H9 (cell line): Measurements from ENCODE around the gene NRXN3. TPM values are rescaled to one million over a fixed set of nuclear protein-coding genes. Genes with fewer than 3 reads are reported as not detected.

ENCODE experiments used
- DNase-seq: peaks from one replicate; pipeline ENCODE4 v3.0.0-alpha.2; 2017
- H2AFZ ChIP-seq: one replicate; pipeline ENCODE4 v1.6.1; 2013; ENCODE audit warnings: mild to moderate bottlenecking, low read length, control low read depth, moderate library complexity
- H2AK5ac ChIP-seq: 2 replicates; pipeline ENCODE4 v1.6.1; 2013; ENCODE audit warnings: low read length, control low read depth, mixed read lengths; ENCODE audit not compliant: insufficient read length
- H2BK120ac ChIP-seq: one replicate; pipeline ENCODE4 v1.6.1; 2013; ENCODE audit warnings: low read depth, mild to moderate bottlenecking, low read length, control low read depth, inconsistent platforms; ENCODE audit not compliant: poor library complexity, severe bottlenecking
- H2BK12ac ChIP-seq: 2 replicates; pipeline ENCODE4 v1.6.1; 2013; ENCODE audit warnings: low read length, control low read depth, mixed read lengths, low read depth; ENCODE audit not compliant: insufficient read length
- H2BK15ac ChIP-seq: 2 replicates; pipeline ENCODE4 v1.6.1; 2013; ENCODE audit warnings: low read depth, low read length, control low read depth
- H2BK20ac ChIP-seq: one replicate; pipeline ENCODE4 v1.6.1; 2013; ENCODE audit warnings: low read depth, mild to moderate bottlenecking, low read length, control low read depth, inconsistent platforms; ENCODE audit not compliant: poor library complexity, severe bottlenecking
- H2BK5ac ChIP-seq: 2 replicates; pipeline ENCODE4 v1.6.1; 2013; ENCODE audit warnings: low read length, control low read depth, mixed read lengths; ENCODE audit not compliant: insufficient read length
- H3K14ac ChIP-seq: 2 replicates; pipeline ENCODE4 v1.6.1; 2013; ENCODE audit warnings: low read length, control low read depth; ENCODE audit not compliant: insufficient read depth
- H3K18ac ChIP-seq: 2 replicates; pipeline ENCODE4 v1.6.1; 2013; ENCODE audit warnings: low read depth, mild to moderate bottlenecking, mixed read lengths, low read length, control low read depth; ENCODE audit not compliant: insufficient read length
- H3K23ac ChIP-seq: 2 replicates; pipeline ENCODE4 v1.6.1; 2013; ENCODE audit warnings: low read length, control low read depth, mixed read lengths, low read depth; ENCODE audit not compliant: insufficient read length
- H3K23me2 ChIP-seq: 2 replicates; pipeline ENCODE4 v1.6.1; 2013; ENCODE audit warnings: low read depth, mild to moderate bottlenecking, mixed read lengths, low read length, control low read depth; ENCODE audit not compliant: insufficient read length, poor library complexity, severe bottlenecking
- H3K27ac ChIP-seq: 2 replicates; pipeline ENCODE4 v1.5.1; 2013; ENCODE audit warnings: low read length, control low read depth, mixed read lengths, low read depth; ENCODE audit not compliant: insufficient read length
- H3K27me3 ChIP-seq: 2 replicates; pipeline ENCODE4 v1.6.1; 2013; ENCODE audit warnings: low read length, control low read depth, inconsistent platforms; ENCODE audit not compliant: insufficient read depth
- H3K4ac ChIP-seq: 2 replicates; pipeline ENCODE4 v1.6.1; 2013; ENCODE audit warnings: low read depth, mild to moderate bottlenecking, control low read depth, inconsistent platforms, low read length, moderate library complexity
- H3K4me1 ChIP-seq: 2 replicates; pipeline ENCODE4 v1.6.1; 2013; ENCODE audit warnings: low read length, control low read depth, inconsistent platforms; ENCODE audit not compliant: insufficient read depth
- H3K4me2 ChIP-seq: 2 replicates; pipeline ENCODE4 v1.6.1; 2013; ENCODE audit warnings: low read length, control low read depth, mixed read lengths; ENCODE audit not compliant: insufficient read length, insufficient read depth
- H3K56ac ChIP-seq: 2 replicates; pipeline ENCODE4 v1.6.1; 2013; ENCODE audit warnings: low read depth, mild to moderate bottlenecking, mixed read lengths, low read length, control low read depth; ENCODE audit not compliant: insufficient read length
- H3K79me1 ChIP-seq: 2 replicates; pipeline ENCODE4 v1.6.1; 2013; ENCODE audit warnings: low read depth, mild to moderate bottlenecking, moderate library complexity, low read length, control low read depth, inconsistent platforms; ENCODE audit not compliant: insufficient read depth, poor library complexity, severe bottlenecking
- H3K79me2 ChIP-seq: 2 replicates; pipeline ENCODE4 v1.6.1; 2013; ENCODE audit warnings: low read length, control low read depth, inconsistent platforms; ENCODE audit not compliant: insufficient read depth
- H3K9ac ChIP-seq: 2 replicates; pipeline ENCODE4 v1.6.1; 2013; ENCODE audit warnings: low read length, control low read depth, mixed read lengths; ENCODE audit not compliant: insufficient read length; ENCODE audit errors: extremely low read depth
- H3K9me3 ChIP-seq: one replicate; pipeline ENCODE4 v1.6.1; 2013; ENCODE audit warnings: low read depth, low read length, inconsistent platforms; ENCODE audit not compliant: control insufficient read depth
- H3T11ph ChIP-seq: one replicate; pipeline ENCODE4 v1.6.1; 2013; ENCODE audit warnings: mild to moderate bottlenecking, low read length, control low read depth, inconsistent platforms
- H4K20me1 ChIP-seq: one replicate; pipeline ENCODE4 v1.6.1; 2013; ENCODE audit not compliant: control insufficient read depth, insufficient read length, insufficient read depth
- H4K5ac ChIP-seq: 2 replicates; pipeline ENCODE4 v1.6.1; 2013; ENCODE audit warnings: low read depth, mild to moderate bottlenecking, mixed read lengths, low read length, control low read depth; ENCODE audit not compliant: insufficient read length
- H4K8ac ChIP-seq: replicated peaks from 2 replicates; pipeline ENCODE4 v1.6.1; 2013; ENCODE audit warnings: low read length, control low read depth, mixed read lengths, low read depth; ENCODE audit not compliant: insufficient read length
- H4K91ac ChIP-seq: 2 replicates; pipeline ENCODE4 v1.6.1; 2013; ENCODE audit warnings: low read depth, mild to moderate bottlenecking, moderate library complexity, mixed read lengths, low read length, control low read depth; ENCODE audit not compliant: insufficient read length
- H3K27ac Mint-ChIP-seq, 3 experiments: 2 replicates in 2 of 3; 3 replicates in 1 of 3; pipeline ENCODE4 v1.8.0; 2020 to 2021; ENCODE audit warnings: mixed read lengths in 3 of 3, mild to moderate bottlenecking in 1 of 3, moderate library complexity in 1 of 3
- H3K27me3 Mint-ChIP-seq: 2 replicates; pipeline ENCODE4 v1.8.0; 2021; ENCODE audit warnings: low read depth, mild to moderate bottlenecking, moderate library complexity, mixed read lengths
- H3K36me3 Mint-ChIP-seq, 3 experiments: 2 replicates in 2 of 3; 3 replicates in 1 of 3; pipeline ENCODE4 v1.8.0; 2020 to 2021; ENCODE audit warnings: low read depth in 3 of 3, mixed read lengths in 3 of 3; ENCODE audit not compliant: insufficient read depth in 1 of 3
- H3K4me1 Mint-ChIP-seq, 2 experiments: 2 replicates each; pipeline ENCODE4 v1.8.0; 2020; ENCODE audit warnings: mixed read lengths in 2 of 2
- H3K4me3 Mint-ChIP-seq, 2 experiments: 2 replicates in 1 of 2; 3 replicates in 1 of 2; pipeline ENCODE4 v1.8.0; 2020 to 2021; ENCODE audit warnings: mild to moderate bottlenecking in 2 of 2, mixed read lengths in 2 of 2, moderate library complexity in 1 of 2
- H3K9me3 Mint-ChIP-seq, 2 experiments: 2 replicates in 1 of 2; 3 replicates in 1 of 2; pipeline ENCODE4 v1.8.0; 2020; ENCODE audit warnings: mild to moderate bottlenecking in 2 of 2, mixed read lengths in 2 of 2, moderate library complexity in 1 of 2
- CTCF ChIP-seq: fragments of 200-600 bp; sonication (generic); conservative IDR thresholded peaks from 3 replicates; pipeline ENCODE4 v1.8.0; 2021; ENCODE audit warnings: antibody characterized with exemption, mild to moderate bottlenecking
- WGBS: extraction: QIAGEN DNeasy Blood & Tissue Kit; methylation state at CpG from one replicate; pipeline ENCODE4 v1.1.7; 2013; ENCODE audit warnings: missing lambda C conversion rate, low lambda C conversion rate, mixed read lengths; ENCODE audit not compliant: insufficient read length; ENCODE audit errors: extremely low coverage; 5-methylcytosine and 5-hydroxymethylcytosine counted together
- total RNA-seq: library from RNA; stranded (reverse); gene quantifications from 2 replicates; pipeline ENCODE4 v1.2.1, GENCODE V29; 2021

NRXN3 gene
- total RNA-seq, 1 experiment from 2014 or later: 1.8 TPM

GRCh38 chr14:79332504-79333197 lies 1162.5 kb downstream of the NRXN3 start:
- Mint-ChIP-seq H3K27ac (peak overlapping the region in 1 of 3 experiments; percentile 38; a peak in 3 of 7 replicates), H3K27me3 (no peaks in the 10 kb centered on the region; the same call in 1 of the 2 replicates)
- no peak for DNase-seq

More at GRCh38 chr14:79332504-79333197, 1162.5 kb downstream of the NRXN3 start:
- H3K4ac ChIP-seq: no peak overlapping the region
- H4K91ac ChIP-seq: no peak overlapping the region
- H3K4me3 Mint-ChIP-seq: peak overlapping the region; percentile 4 to 60; a peak in 4 of 5 replicates
- no peak overlapping the region for H3K56ac ChIP-seq
- H2BK20ac ChIP-seq: no peak overlapping the region
- no peaks in the 10 kb centered on the region for H3K36me3 Mint-ChIP-seq
- H3K27me3 ChIP-seq: no peaks in the 10 kb centered on the region
- H3K27ac ChIP-seq: no peak overlapping the region
- no peak overlapping the region for H2AK5ac ChIP-seq
- peaks cover 27 to 32% of the 10 kb centered on the region in 2 experiments for H3K4me1 Mint-ChIP-seq
- H2BK15ac ChIP-seq: no peak overlapping the region
- no peak overlapping the region for H4K8ac ChIP-seq
- H3K79me2 ChIP-seq: no peaks in the 10 kb centered on the region
- no peak overlapping the region for H3K23ac ChIP-seq
- no peak for TF ChIP-seq CTCF
- H4K5ac ChIP-seq: no peak overlapping the region
- no peaks in the 10 kb centered on the region for H3K79me1 ChIP-seq
- no peak overlapping the region for H3T11ph ChIP-seq
- no peak overlapping the region for H3K14ac ChIP-seq
- H3K9ac ChIP-seq: no peak overlapping the region
- no peak overlapping the region for H2BK5ac ChIP-seq
- H2AFZ ChIP-seq: no peak overlapping the region
- H2BK12ac ChIP-seq: no peak overlapping the region
- H3K4me1 ChIP-seq: peaks cover 5% of the 10 kb centered on the region; the same call in 1 of the 2 replicates
- H2BK120ac ChIP-seq: no peak overlapping the region
- H3K4me2 ChIP-seq: peak overlapping the region; percentile 51
- H3K9me3 Mint-ChIP-seq: no peaks in the 10 kb centered on the region
- no peaks in the 10 kb centered on the region for H3K23me2 ChIP-seq
- no peaks in the 10 kb centered on the region for H3K9me3 ChIP-seq
- no CpG with 5 or more reads among the region's 7 CpGs for WGBS
- H4K20me1 ChIP-seq: no peaks in the 10 kb centered on the region
- no peak overlapping the region for H3K18ac ChIP-seq
